Measurements from ENCODE around the gene ABHD11.

The ABHD11 gene

DNA sequence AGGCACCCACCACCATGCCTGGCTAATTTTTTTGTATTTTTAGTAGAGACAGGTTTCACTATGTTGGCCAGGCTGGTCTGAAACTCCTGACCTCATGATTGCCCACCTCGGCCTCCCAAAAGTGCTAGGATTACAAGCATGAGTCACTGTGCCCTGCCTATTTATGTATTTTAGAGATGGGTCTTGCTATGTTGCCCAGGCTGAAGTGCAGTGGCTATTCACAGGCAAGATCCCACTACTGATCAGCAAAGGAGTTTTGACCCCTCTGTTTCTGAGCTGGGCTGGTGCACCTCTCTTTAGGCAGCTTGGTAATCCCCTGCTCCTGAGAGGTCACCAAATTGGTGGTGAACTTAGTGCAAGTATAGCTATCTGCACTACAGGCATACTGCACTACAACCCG is 6.2 kb downstream of the ABHD11 start:
- Histone ChIP-seq H4K20me1 (ENCODE audit: insufficient read depth, low read length) (no peaks in the 10 kb centered on the region), H3K36me3 (ENCODE audit: insufficient read depth, low read length) (peaks cover 12% of the 10 kb centered on the region), H3F3A (ENCODE audit: insufficient read depth, low read length) (no peaks in the 10 kb centered on the region), H3K9me3 (ENCODE audit: low read length) (no peaks in the 10 kb centered on the region), H3K27ac (ENCODE audit: low read depth, low read length, poor library complexity, severe bottlenecking) (no peak overlapping the region), H3K4me3 (ENCODE audit: low read depth, low read length, poor library complexity, severe bottlenecking) (no peak overlapping the region), H3K4me1 (ENCODE audit: insufficient read depth, low read length, severe bottlenecking) (no peaks in the 10 kb centered on the region), H3K4me2 (ENCODE audit: low read length) (no peak overlapping the region), H3K9ac (ENCODE audit: low read length) (no peak overlapping the region), H2AFZ (ENCODE audit: low read length) (no peak overlapping the region), H3K27me3 (ENCODE audit: insufficient read depth, low read length) (no peaks in the 10 kb centered on the region), H3K79me2 (ENCODE audit: insufficient read depth, low read length) (no peaks in the 10 kb centered on the region), H3K9me2 (ENCODE audit: low read depth, low read length) (no peaks in the 10 kb centered on the region)
- no peak for TF ChIP-seq EZH2 (IDR thresholded peaks at IDR 0.05; ENCODE audit: borderline replicate concordance, low read length)
- TF ChIP-seq, protein P1, sequence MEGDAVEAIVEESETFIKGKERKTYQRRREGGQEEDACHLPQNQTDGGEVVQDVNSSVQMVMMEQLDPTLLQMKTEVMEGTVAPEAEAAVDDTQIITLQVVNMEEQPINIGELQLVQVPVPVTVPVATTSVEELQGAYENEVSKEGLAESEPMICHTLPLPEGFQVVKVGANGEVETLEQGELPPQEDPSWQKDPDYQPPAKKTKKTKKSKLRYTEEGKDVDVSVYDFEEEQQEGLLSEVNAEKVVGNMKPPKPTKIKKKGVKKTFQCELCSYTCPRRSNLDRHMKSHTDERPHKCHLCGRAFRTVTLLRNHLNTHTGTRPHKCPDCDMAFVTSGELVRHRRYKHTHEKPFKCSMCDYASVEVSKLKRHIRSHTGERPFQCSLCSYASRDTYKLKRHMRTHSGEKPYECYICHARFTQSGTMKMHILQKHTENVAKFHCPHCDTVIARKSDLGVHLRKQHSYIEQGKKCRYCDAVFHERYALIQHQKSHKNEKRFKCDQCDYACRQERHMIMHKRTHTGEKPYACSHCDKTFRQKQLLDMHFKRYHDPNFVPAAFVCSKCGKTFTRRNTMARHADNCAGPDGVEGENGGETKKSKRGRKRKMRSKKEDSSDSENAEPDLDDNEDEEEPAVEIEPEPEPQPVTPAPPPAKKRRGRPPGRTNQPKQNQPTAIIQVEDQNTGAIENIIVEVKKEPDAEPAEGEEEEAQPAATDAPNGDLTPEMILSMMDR (IDR thresholded peaks at IDR 0.05; ENCODE audit: low read length) = no peak

DNA sequence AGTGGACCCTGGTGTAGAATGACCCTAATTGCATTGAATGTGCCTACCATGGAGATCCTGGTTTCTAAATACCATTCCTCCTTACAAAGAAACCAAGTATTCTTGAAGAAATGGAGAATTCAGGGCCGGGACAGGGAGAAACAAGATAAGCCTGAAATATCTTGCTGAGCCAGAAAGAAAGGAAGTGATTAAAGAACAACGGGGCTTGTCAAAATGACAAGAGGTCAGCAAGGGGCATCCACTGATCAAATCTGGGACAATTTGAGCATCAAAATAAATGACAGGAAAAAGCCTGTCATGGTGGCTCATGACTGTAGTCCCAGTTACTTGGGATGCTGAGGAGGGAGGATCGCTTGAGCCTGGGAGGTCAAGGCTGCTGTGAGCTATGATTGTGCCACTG is 8.1 kb downstream of the ABHD11 start:
- Histone ChIP-seq H3K4me1 (ENCODE audit: insufficient read depth, low read length, severe bottlenecking) (no peaks in the 10 kb centered on the region), H3K36me3 (ENCODE audit: insufficient read depth, low read length) (no peaks in the 10 kb centered on the region), H3K27me3 (ENCODE audit: insufficient read depth, low read length) (no peaks in the 10 kb centered on the region), H3K27ac (ENCODE audit: low read depth, low read length, poor library complexity, severe bottlenecking) (no peak overlapping the region), H3K4me2 (ENCODE audit: low read length) (no peak overlapping the region), H3F3A (ENCODE audit: insufficient read depth, low read length) (no peaks in the 10 kb centered on the region), H3K9me2 (ENCODE audit: low read depth, low read length) (no peaks in the 10 kb centered on the region), H3K4me3 (ENCODE audit: low read depth, low read length, poor library complexity, severe bottlenecking) (no peak overlapping the region), H4K20me1 (ENCODE audit: insufficient read depth, low read length) (no peaks in the 10 kb centered on the region), H3K79me2 (ENCODE audit: insufficient read depth, low read length) (no peaks in the 10 kb centered on the region), H2AFZ (ENCODE audit: low read length) (no peak overlapping the region), H3K9me3 (ENCODE audit: low read length) (no peaks in the 10 kb centered on the region), H3K9ac (ENCODE audit: low read length) (no peak overlapping the region)
- no peak for TF ChIP-seq EZH2 (IDR thresholded peaks at IDR 0.05; ENCODE audit: borderline replicate concordance, low read length)

DNA sequence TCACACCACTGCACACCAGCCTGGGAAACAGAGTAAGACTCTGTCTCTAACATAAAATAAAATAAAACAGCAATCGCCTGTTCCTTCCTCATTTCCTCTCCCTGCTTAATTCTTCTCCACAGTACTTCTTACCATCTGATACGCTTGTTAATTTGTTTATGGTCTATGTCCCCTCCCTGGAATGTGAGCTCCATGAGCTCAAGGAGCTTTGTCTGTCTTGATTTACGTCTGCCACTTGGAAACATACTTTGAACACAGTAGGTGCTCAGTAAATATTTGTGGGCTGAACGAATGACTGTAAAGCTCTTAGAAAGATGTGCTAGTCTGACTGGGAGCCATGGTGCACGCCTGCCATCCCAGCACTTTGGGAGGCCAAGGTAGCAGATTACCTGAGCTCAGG is 10.1 kb downstream of the ABHD11 start:
- Histone ChIP-seq H3K27me3 (ENCODE audit: insufficient read depth, low read length) (no peaks in the 10 kb centered on the region), H3K27ac (ENCODE audit: low read depth, low read length, poor library complexity, severe bottlenecking) (no peak overlapping the region), H2AFZ (ENCODE audit: low read length) (no peak overlapping the region), H3K4me3 (ENCODE audit: low read depth, low read length, poor library complexity, severe bottlenecking) (no peak overlapping the region), H3K36me3 (ENCODE audit: insufficient read depth, low read length) (no peaks in the 10 kb centered on the region), H3K4me2 (ENCODE audit: low read length) (no peak overlapping the region), H3K4me1 (ENCODE audit: insufficient read depth, low read length, severe bottlenecking) (no peaks in the 10 kb centered on the region), H3K79me2 (ENCODE audit: insufficient read depth, low read length) (no peaks in the 10 kb centered on the region), H3K9me3 (ENCODE audit: low read length) (no peaks in the 10 kb centered on the region), H4K20me1 (ENCODE audit: insufficient read depth, low read length) (no peaks in the 10 kb centered on the region), H3K9ac (ENCODE audit: low read length) (no peak overlapping the region), H3F3A (ENCODE audit: insufficient read depth, low read length) (no peaks in the 10 kb centered on the region), H3K9me2 (ENCODE audit: low read depth, low read length) (no peaks in the 10 kb centered on the region)
- TF ChIP-seq EZH2 (IDR thresholded peaks at IDR 0.05; ENCODE audit: borderline replicate concordance, low read length) = no peak
- TF ChIP-seq, protein P1 (IDR thresholded peaks at IDR 0.05; ENCODE audit: low read length) = no peak

DNA sequence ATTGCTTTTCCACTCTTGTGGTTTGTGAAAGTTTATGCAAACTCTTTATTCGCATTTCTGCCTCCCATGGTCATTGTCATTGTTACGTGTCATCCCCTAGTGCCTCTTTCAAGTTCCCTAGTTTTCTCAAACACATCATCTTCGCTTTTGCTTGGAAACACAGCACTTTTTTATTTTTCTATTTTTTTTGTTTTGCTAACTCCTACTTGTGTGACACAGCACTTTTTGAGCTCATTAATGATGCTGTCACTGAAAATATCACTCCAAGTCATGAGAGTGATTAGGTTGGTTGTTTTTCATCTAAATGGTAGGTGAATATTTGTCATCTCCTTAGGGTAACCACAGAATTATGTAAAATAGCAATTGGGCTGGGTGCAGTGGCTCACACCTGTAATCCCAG is 10.7 kb downstream of the ABHD11 start:
- Histone ChIP-seq H3K27ac (ENCODE audit: low read depth, low read length, poor library complexity, severe bottlenecking) (no peak overlapping the region), H3K4me1 (ENCODE audit: insufficient read depth, low read length, severe bottlenecking) (no peaks in the 10 kb centered on the region), H3K4me2 (ENCODE audit: low read length) (no peak overlapping the region), H3K4me3 (ENCODE audit: low read depth, low read length, poor library complexity, severe bottlenecking) (no peak overlapping the region), H4K20me1 (ENCODE audit: insufficient read depth, low read length) (no peaks in the 10 kb centered on the region), H2AFZ (ENCODE audit: low read length) (no peak overlapping the region), H3K9me2 (ENCODE audit: low read depth, low read length) (no peaks in the 10 kb centered on the region), H3K9me3 (ENCODE audit: low read length) (no peaks in the 10 kb centered on the region), H3K9ac (ENCODE audit: low read length) (no peak overlapping the region), H3K79me2 (ENCODE audit: insufficient read depth, low read length) (no peaks in the 10 kb centered on the region), H3K27me3 (ENCODE audit: insufficient read depth, low read length) (no peaks in the 10 kb centered on the region), H3F3A (ENCODE audit: insufficient read depth, low read length) (no peaks in the 10 kb centered on the region), H3K36me3 (ENCODE audit: insufficient read depth, low read length) (no peaks in the 10 kb centered on the region)
- no peak for TF ChIP-seq EZH2 (IDR thresholded peaks at IDR 0.05; ENCODE audit: borderline replicate concordance, low read length)
- TF ChIP-seq, protein P1 (IDR thresholded peaks at IDR 0.05; ENCODE audit: low read length) = no peak

All from OCI-LY1 (cell line).